Subcutaneous adipose tissue (tissue), 4 donors: ENCODE data around the gene FNDC10. TPM values are rescaled to one million over a fixed set of nuclear protein-coding genes. Genes with fewer than 3 reads are reported as not detected.

ENCODE experiments used
- total RNA-seq, 4 donors: library from RNA; depleted of rRNA; stranded (reverse); fragments of >200 nt; gene quantifications; one replicate each; pipeline ENCODE4 v1.1.0, GENCODE V29; 2016
- TF ChIP-seq, protein P1 (sequence below): fragments of 450-650 bp; IDR thresholded peaks from one replicate; pipeline ENCODE4 v1.5.1; 2016; ENCODE audit warnings: low read depth, mild to moderate bottlenecking, control low read depth, antibody characterized with exemption, moderate library complexity

FNDC10 gene
- total RNA-seq, 4 donors from 2014 or later = 0.22 to 1.4 TPM; not detected in 2

GRCh38 chr1:1623631-1624442, 23.9 kb upstream of the FNDC10 start:
- TF ChIP-seq, protein P1, sequence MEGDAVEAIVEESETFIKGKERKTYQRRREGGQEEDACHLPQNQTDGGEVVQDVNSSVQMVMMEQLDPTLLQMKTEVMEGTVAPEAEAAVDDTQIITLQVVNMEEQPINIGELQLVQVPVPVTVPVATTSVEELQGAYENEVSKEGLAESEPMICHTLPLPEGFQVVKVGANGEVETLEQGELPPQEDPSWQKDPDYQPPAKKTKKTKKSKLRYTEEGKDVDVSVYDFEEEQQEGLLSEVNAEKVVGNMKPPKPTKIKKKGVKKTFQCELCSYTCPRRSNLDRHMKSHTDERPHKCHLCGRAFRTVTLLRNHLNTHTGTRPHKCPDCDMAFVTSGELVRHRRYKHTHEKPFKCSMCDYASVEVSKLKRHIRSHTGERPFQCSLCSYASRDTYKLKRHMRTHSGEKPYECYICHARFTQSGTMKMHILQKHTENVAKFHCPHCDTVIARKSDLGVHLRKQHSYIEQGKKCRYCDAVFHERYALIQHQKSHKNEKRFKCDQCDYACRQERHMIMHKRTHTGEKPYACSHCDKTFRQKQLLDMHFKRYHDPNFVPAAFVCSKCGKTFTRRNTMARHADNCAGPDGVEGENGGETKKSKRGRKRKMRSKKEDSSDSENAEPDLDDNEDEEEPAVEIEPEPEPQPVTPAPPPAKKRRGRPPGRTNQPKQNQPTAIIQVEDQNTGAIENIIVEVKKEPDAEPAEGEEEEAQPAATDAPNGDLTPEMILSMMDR = no peak

- TF ChIP-seq, protein P1 = no peak
Observed at GRCh38 chr1:1623181-1623630, 23.3 kb upstream of the FNDC10 start.

DNA sequence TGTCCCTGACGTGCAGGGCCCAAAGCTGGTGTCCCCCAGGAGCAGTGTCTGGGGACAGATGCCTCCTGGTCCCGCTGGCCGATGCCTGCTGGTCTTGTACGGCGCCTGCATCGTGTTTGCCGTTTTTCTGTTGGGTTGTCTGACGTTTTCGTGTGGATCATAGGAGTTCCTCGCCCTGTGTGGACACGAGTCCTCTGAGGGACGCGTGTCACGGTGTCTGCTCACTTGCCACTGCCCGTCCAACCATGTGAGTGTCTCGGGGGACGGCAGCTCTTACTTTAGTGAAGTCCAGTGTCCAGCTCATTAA, 22.8 kb upstream of the FNDC10 start:
- TF ChIP-seq, protein P1 = no peak

- TF ChIP-seq, protein P1 = no peak
Observed at GRCh38 chr1:1622010-1622787, 22.3 kb upstream of the FNDC10 start.

- TF ChIP-seq, protein P1 = no peak
Observed at GRCh38 chr1:1621173-1622009, 21.5 kb upstream of the FNDC10 start.

GRCh38 chr1:1620433-1621139, 20.7 kb upstream of the FNDC10 start:
- TF ChIP-seq, protein P1 = no peak
